Hepatocyte (in vitro differentiated cells): ENCODE measurements around the gene FAM171A2.

Source experiments
- EZH2 ChIP-seq: fragments of 200-600 bp; sonication (generic); IDR thresholded peaks from 2 replicates; pipeline ENCODE4 v1.6.1; 2016; ENCODE audit warnings: antibody characterized with exemption, mild to moderate bottlenecking, borderline replicate concordance
- EZH2phosphoT487 ChIP-seq: fragments of 200-600 bp; sonication (generic); IDR thresholded peaks from one replicate; pipeline ENCODE4 v1.6.1; 2018; ENCODE audit warnings: antibody characterized with exemption, mild to moderate bottlenecking, low read depth, moderate library complexity; ENCODE audit not compliant: unreplicated experiment, severe bottlenecking
- TF ChIP-seq, protein P1 (sequence below): fragments of 200-600 bp; sonication (generic); IDR thresholded peaks from 2 replicates; pipeline ENCODE4 v1.5.1; 2016; ENCODE audit warnings: antibody characterized with exemption, mild to moderate bottlenecking; ENCODE audit not compliant: poor library complexity

- TF ChIP-seq, protein P1, sequence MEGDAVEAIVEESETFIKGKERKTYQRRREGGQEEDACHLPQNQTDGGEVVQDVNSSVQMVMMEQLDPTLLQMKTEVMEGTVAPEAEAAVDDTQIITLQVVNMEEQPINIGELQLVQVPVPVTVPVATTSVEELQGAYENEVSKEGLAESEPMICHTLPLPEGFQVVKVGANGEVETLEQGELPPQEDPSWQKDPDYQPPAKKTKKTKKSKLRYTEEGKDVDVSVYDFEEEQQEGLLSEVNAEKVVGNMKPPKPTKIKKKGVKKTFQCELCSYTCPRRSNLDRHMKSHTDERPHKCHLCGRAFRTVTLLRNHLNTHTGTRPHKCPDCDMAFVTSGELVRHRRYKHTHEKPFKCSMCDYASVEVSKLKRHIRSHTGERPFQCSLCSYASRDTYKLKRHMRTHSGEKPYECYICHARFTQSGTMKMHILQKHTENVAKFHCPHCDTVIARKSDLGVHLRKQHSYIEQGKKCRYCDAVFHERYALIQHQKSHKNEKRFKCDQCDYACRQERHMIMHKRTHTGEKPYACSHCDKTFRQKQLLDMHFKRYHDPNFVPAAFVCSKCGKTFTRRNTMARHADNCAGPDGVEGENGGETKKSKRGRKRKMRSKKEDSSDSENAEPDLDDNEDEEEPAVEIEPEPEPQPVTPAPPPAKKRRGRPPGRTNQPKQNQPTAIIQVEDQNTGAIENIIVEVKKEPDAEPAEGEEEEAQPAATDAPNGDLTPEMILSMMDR: no peak
- TF ChIP-seq EZH2phosphoT487 (no peak), EZH2 (no peak)
Observed at GRCh38 chr17:44335564-44335963, 28.1 kb downstream of the FAM171A2 start.
